Hepatocyte (in vitro differentiated cells): ENCODE measurements around the gene INSIG1.

Experiments used
- EZH2phosphoT487 ChIP-seq: fragments of 200-600 bp; sonication (generic); IDR thresholded peaks from one replicate; pipeline ENCODE4 v1.6.1; 2018; ENCODE audit warnings: antibody characterized with exemption, mild to moderate bottlenecking, low read depth, moderate library complexity; ENCODE audit not compliant: unreplicated experiment, severe bottlenecking
- TF ChIP-seq, protein P1 (sequence below): fragments of 200-600 bp; sonication (generic); IDR thresholded peaks from 2 replicates; pipeline ENCODE4 v1.5.1; 2016; ENCODE audit warnings: antibody characterized with exemption, mild to moderate bottlenecking; ENCODE audit not compliant: poor library complexity

DNA sequence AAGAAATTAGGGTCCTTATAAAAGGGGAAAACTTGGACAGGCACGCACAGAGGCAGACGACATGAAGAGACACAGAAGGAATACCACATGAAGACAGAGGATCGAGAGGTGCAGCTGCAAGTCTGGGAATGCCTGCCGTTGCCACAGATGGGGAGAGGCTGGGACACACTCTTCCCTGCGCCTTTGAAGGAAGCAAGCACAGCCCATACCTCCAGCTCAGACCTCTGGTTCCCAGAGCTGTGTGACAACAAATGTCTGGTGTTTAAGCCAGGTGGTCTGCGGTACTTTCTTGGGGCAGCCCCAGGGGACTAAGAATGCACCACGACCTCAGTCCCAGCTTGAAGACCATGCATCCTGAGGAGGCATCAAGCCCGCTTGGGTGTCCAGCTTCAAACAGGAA, 18.3 kb downstream of the INSIG1 start:
- TF ChIP-seq EZH2phosphoT487: no peak
- TF ChIP-seq, protein P1, sequence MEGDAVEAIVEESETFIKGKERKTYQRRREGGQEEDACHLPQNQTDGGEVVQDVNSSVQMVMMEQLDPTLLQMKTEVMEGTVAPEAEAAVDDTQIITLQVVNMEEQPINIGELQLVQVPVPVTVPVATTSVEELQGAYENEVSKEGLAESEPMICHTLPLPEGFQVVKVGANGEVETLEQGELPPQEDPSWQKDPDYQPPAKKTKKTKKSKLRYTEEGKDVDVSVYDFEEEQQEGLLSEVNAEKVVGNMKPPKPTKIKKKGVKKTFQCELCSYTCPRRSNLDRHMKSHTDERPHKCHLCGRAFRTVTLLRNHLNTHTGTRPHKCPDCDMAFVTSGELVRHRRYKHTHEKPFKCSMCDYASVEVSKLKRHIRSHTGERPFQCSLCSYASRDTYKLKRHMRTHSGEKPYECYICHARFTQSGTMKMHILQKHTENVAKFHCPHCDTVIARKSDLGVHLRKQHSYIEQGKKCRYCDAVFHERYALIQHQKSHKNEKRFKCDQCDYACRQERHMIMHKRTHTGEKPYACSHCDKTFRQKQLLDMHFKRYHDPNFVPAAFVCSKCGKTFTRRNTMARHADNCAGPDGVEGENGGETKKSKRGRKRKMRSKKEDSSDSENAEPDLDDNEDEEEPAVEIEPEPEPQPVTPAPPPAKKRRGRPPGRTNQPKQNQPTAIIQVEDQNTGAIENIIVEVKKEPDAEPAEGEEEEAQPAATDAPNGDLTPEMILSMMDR: no peak
